GM19240 (cell line): Measurements from ENCODE around the gene XAF1.
"Not testable (repeated sequence)": the region's sequence is repeated elsewhere in the genome, so short reads cannot be mapped to it uniquely, and the experiment has no call there.

Experiments used
- DNase-seq: peaks from one replicate; pipeline ENCODE4 v3.0.0; 2011; ENCODE audit warnings: low spot score; ENCODE audit not compliant: insufficient read length

The XAF1 gene, protein sequence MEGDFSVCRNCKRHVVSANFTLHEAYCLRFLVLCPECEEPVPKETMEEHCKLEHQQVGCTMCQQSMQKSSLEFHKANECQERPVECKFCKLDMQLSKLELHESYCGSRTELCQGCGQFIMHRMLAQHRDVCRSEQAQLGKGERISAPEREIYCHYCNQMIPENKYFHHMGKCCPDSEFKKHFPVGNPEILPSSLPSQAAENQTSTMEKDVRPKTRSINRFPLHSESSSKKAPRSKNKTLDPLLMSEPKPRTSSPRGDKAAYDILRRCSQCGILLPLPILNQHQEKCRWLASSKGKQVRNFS

GRCh38 chr17:6755731-6756184 is at the start of gene XAF1:
Gene XAF1, plus strand, starts transcription at chr17:6756046. Its CDS starts 33 bp downstream, at chr17:6756079.
- DNase-seq, result peak; percentile 19

DNA sequence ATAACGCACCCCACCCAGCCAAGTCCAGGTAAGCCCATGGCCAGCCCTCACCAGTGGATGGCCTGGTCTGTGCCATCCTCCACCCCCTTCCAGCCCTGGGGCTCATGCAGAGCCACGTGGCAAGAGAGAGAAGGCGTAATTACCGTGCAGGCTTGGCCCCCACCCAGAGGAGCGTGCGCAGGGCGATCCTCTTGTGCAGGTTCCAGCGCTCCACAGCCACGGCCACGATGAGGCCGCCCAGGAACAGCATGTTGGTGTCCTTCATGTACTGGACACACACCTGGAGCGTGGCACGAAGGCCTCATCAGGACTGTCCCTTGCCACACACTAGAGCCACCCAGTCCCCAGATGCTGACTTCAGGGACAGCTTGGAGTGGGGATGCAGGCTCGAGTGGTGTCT is 49.3 kb upstream of the XAF1 start:
- no peak for DNase-seq

GRCh38 chr17:6706996-6707395 is 48.9 kb upstream of the XAF1 start:
- DNase-seq, result no peak

DNA sequence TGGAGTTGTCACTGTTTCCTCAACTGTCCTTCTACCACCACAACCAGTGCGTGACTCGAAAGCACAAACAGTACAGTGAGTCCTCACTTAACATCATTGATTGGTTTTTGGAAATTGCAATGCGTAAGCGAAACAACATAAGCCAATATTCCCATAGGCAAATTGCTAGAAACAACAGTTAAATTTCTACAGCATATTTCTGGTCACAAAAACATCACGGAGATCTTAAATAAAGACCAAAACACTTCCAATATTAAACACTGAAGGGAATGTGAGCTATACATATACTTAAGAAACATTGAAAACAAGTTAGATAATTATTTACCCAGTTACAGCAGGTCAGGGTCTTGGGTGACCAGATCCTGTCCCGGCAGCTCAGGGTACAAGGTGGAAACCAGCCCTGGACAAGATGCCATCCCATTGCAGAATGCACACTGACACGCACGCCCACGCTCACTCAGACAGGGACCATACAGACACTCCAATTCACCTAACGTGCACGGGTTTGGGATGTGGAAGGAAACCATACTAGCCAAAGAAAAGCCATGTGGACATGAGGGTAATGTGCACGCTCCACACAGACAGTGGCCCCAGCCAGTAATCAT is 47.4 kb upstream of the XAF1 start:
- no peak for DNase-seq

GRCh38 chr17:6710317-6710716 is 45.5 kb upstream of the XAF1 start:
- no peak for DNase-seq

DNA sequence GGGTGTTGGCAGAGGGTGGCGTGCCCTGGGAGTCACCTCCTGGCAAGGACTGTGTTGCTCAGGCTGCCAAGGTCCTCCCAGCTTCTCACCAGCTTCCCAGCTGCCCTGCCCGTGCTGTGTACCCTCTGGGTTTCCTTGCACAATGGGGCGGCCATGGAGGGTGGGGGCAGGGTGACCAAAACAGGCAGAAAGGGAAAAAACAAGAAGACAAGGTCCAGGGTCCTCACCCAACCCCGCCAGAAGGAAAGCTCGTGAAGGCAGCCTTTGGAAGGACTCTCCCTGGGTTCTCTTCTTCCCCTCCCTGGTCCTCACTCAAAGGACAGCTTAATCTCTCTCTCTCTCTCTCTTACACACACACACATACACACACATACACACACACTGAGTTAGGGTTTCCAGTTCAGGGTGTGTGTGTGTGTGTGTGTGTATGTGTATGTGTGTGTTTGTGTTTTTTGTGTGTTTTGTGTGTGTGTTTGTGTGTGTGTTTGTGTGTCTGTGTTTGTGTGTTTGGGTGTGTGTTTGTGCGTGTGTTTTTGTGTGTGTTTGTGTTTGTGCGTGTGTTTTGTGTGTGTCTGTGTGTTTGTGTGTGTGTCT is 44.7 kb upstream of the XAF1 start:
- no peak for DNase-seq

GRCh38 chr17:6711681-6712057 is 44.2 kb upstream of the XAF1 start:
- DNase-seq, result no peak

GRCh38 chr17:6712058-6712853 is 43.6 kb upstream of the XAF1 start:
- DNase-seq, result no peak

GRCh38 chr17:6712854-6713129 is 43.1 kb upstream of the XAF1 start:
- DNase-seq, result no peak

DNA sequence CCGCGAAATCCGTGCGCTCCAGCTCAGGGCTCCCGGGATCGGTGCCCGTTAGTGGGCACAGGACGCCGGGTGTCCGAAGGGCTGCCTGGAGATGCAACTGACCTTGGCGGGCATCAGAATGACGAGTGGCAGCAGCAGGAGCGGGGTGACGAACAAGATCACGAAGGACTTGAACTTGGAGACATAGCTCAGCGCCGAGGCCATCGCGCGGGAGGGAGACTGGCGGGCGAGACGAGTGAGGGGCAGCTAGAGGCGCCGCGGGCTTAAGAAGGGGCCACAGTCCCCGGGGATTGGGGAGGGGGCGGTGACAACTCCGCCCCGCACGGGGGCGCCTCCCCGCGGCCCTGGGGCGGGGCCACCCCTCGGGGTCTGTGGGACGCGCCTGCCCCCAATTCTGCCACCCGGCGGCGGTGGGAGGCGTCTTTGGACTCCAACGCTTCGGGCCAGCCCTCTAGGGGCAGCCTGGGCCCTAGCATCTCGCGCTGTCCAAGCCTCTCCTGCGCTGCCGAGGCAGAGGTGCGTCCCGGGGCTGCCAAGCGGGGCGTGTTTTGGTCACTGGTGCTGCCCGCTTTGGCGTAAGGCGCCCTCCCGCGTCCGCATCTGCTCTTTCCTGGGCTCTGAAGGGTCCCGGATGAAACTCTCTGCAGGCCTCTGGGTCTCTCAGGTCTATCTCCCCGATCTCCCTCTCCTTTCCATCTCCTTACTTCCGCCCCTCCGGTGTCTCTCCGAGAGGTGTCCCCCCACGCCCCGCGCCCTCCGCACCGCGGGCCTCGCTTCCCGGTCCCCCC is 42.5 kb upstream of the XAF1 start, which contains the start of gene SLC13A5:
Gene SLC13A5, minus strand, starts transcription at position 240 of the 788 bp plus-strand sequence. Its CDS starts 36 bp downstream, at position 204.
- DNase-seq, result no peak

DNA sequence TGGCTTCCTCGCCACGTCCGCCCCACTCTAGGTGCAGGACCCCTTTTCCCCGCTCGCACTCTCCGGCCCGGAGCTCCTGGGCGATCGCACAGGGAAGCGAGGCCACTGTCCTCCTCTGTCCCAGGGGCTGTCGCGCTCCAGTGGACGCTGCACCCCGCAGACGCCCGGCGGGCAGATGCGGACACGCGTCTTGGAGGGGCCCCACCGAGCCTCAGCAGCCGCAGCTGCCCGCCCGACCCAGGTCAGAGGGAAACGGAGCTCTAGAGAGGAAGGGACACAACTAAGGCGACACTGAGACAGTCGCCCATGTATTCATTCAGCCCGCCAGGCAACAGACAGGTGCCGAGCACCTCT is 42.0 kb upstream of the XAF1 start:
- DNase-seq, result no peak

DNA sequence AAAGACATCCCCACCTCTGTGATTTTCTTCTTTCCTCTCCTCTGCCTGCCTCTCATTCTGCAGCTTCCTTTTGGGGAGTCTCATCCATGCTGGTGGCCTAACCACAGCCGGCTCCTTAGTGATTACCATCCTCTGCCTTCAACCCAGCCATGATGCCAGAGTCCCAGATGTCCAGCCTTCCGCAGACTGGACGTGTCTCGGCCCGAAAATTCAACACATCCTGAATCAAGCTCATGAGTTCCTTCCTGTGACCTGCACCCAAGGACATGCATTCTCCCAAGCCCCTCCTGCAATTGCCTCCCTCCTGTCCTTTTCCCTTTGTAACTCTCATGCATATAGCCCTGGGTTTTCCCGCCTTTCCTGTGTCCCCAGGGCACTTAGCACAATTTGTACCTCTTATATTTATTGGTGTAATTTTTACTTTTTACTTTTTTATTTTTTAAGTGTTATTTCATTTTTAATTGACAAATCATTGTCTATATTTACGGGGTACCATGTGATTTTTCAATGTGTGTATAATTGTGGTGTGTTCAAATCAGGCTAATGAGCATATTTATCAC is 41.5 kb upstream of the XAF1 start:
- DNase-seq, result no peak

DNA sequence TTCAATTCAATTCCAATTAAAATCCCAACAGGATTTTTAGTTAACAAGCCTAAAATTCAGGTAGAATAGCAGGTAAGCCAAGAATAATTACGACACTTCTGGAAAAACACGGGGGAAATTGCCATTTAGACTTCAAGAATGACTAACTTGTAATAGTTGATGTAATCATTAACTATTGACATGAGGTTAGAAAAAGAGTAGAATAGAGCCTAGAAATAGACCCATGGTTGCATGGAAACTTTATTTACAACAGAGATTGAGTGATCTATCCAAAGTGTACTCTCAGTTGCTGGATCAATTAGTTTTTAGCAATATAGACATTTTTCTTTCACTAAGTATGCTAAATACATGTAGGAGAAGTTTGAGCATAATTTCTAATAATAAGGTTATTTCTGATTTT is 39.1 kb upstream of the XAF1 start:
- DNase-seq, result no peak

DNA sequence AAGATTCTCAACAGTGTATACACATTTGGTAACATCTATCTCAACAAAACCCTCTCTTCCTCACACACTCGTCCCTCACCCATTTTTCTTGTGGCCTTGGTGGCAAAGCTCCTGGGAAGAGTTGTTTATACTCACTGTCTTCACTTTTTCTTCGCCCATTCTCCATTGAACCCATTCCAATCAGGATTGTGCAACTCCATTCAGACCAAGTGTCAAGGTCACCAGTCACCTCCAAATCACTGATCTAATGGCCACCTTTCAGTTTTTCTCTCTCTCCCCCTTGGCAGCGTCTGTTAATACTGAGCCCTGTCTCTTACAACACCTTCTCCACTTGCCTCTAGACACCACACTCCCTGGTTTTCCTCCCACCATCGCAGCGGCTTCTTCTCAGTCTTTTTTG is 34.1 kb upstream of the XAF1 start:
- no peak for DNase-seq

- no peak for DNase-seq
Observed at GRCh38 chr17:6724009-6724408, 31.8 kb upstream of the XAF1 start.

DNA sequence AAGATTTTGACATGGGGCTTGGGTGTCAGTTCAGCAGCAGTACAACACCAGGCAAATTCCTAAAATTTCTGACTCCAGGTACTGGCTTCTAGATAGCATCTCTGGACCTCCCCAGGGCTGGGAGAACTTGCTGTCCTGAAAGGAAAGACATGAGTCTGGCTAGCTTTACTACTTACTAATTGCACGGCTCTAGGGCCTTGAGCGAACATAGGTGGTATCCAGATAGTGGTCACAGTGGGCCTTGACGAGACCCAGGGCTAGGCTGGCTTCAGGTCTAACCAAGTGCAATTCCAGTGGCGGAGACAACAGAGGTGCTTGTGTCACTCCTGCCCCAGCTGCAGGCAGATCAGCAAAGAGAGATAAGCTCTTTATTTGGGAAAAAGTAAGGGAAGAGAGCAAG is 26.3 kb upstream of the XAF1 start:
- no peak for DNase-seq

- not testable (repeated sequence) for DNase-seq
Observed at GRCh38 chr17:6746665-6747064, 9.2 kb upstream of the XAF1 start.

DNA sequence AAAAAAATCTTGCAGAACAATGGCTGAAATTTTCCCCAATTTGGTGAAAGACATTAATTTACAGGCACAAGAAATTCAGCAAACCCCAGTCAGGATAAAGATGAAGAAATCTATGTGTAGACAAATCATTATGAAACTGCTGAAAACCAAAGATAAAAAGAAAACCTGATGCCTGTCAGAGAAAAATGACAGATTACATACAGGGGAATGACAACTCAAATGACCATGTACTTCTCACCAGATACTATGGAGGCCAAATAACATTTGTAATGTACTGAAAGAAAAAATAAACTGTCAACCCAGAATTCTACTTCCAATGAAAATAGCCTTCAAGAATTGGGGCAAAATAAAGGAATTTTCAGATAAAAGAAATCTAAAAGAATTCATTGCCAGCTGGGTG is 7.2 kb upstream of the XAF1 start:
- no peak for DNase-seq

- no peak for DNase-seq
Observed at GRCh38 chr17:6749519-6749918, 6.3 kb upstream of the XAF1 start.

GRCh38 chr17:6752068-6752909 is 3.6 kb upstream of the XAF1 start:
- no peak for DNase-seq
